Heart left ventricle (tissue), 16 donors: ENCODE data around the gene CNR2. TPM values are rescaled to one million over a fixed set of nuclear protein-coding genes. Genes with fewer than 3 reads are reported as not detected.

Experiments used
- ATAC-seq, 4 donors: fragments of 200-7000 bp; cut with Tn5 transposase; one replicate each; pipeline ENCODE4 v1.9.1; 2020 to 2022; ENCODE audit warnings: moderate library complexity in 4 of 4, mild to moderate bottlenecking in 3 of 4, moderate number of reproducible peaks in 1 of 4
- DNase-seq, 5 donors: peaks; one replicate each; pipeline ENCODE4 v3.0.0-alpha.2; 2020
- H3K27ac ChIP-seq, 12 donors: fragments of 200-600 bp; sonication (generic) in 4 of 12; one replicate each; pipeline versions ENCODE4 v1.5.0 to v1.8.0; 2016 to 2022; ENCODE audit warnings: mild to moderate bottlenecking in 2 of 12
- H3K27me3 ChIP-seq, 9 donors: fragments of 200-600 bp; sonication (generic) in 2 of 9; one replicate each; pipeline versions ENCODE4 v1.5.1 to v1.8.0; 2016 to 2022; ENCODE audit warnings: mild to moderate bottlenecking in 3 of 9
- H3K36me3 ChIP-seq, 9 donors: fragments of 200-600 bp; sonication (generic) in 2 of 9; one replicate each; pipeline versions ENCODE4 v1.5.0 to v1.8.0; 2018 to 2022; ENCODE audit warnings: mild to moderate bottlenecking in 2 of 9
- H3K4me1 ChIP-seq, 12 donors: fragments of 200-600 bp; sonication (generic) in 4 of 12; one replicate each; pipeline versions ENCODE4 v1.5.0 to v1.8.0; 2016 to 2022; ENCODE audit warnings: mild to moderate bottlenecking in 3 of 12
- H3K4me3 ChIP-seq, 12 donors: fragments of 200-600 bp; sonication (generic) in 4 of 12; one replicate each; pipeline versions ENCODE4 v1.5.0 to v1.8.0; 2017 to 2022; ENCODE audit warnings: mild to moderate bottlenecking in 9 of 12, moderate library complexity in 4 of 12
- H3K9me3 ChIP-seq, 12 donors: fragments of 200-600 bp; sonication (generic) in 4 of 12; one replicate each; pipeline versions ENCODE4 v1.5.0 to v1.8.0; 2016 to 2022; ENCODE audit warnings: mild to moderate bottlenecking in 1 of 12
- POLR2A ChIP-seq, 2 donors: fragments of 450-650 bp; IDR thresholded peaks; one replicate each; pipeline ENCODE4 v1.6.1; 2017; ENCODE audit warnings: antibody characterized with exemption in 2 of 2, mild to moderate bottlenecking in 2 of 2, moderate library complexity in 2 of 2
- WGBS, 4 donors: extraction: QIAGEN DNeasy Blood & Tissue Kit in 2 of 4; methylation state at CpG; one replicate each; pipeline versions ENCODE4 v1.1.5 to v1.1.7; 2013 to 2018; 5-methylcytosine and 5-hydroxymethylcytosine counted together
- intact Hi-C, 10 donors: fragments of 100-400 bp; cut with DNase I; formaldehyde crosslinking; loops; one replicate each; pipeline versions ENCODE4 v1.11.1 to v1.14.2; 2022
- polyA plus RNA-seq, 2 donors: library from polyadenylated mRNA; stranded (reverse); fragments of 200-250 nt; gene quantifications; one replicate each; pipeline ENCODE4 v1.2.3, GENCODE V29; 2013
- total RNA-seq, 9 donors: library from RNA; depleted of rRNA in 2 of 9; stranded (reverse); fragments of >200 nt in 2 of 9; fragmentation: NEBNext Ultra II Directional in 3 of 9; extraction: Animal tissue kit (Norgen Biotek cat#: 25700) in 3 of 9; gene quantifications; one replicate each; pipeline versions ENCODE4 v1.1.0 to v1.2.4, GENCODE V29; 2016 to 2023
- TF ChIP-seq, protein P1 (sequence below), 12 donors: fragments of 200-600 bp; sonication (generic) in 4 of 12; IDR thresholded peaks; one replicate each; pipeline versions ENCODE4 v1.5.0 to v1.8.0; 2018 to 2022; ENCODE audit warnings: antibody characterized with exemption in 12 of 12, mild to moderate bottlenecking in 5 of 12
- donor health status: ischemic (EF 13 %, LVEDD 7.1; RV severe dilation, severe dysfunction).
- donor health status: healthy with polysubstance abuse.
- donor health status: DM: no; HTN: yes; CAD: no.
- donor health status: DM: no; HTN: no; CAD: no.
- donor health status: ischemic (EF 25% LVEDD 6.9; RV normal size, moderate dysfunction).
- donor health status: ischemic (EF 25% LVEDD 5.7; RV mildly dilated, moderate dysfunction).
- donor health status: healthy.
- donor health status: DM: yes; HTN: yes; CAD: no.
- donor health status: ischemic (EF 35%, LVEDD 5.7; RV mildly dilated, moderate dysfunction).
- donor health status: nonischemic (EF 11% LVEDD 7.7; RV severe dilation, severe dysfunction).
- donor health status: DM: yes; HTN: yes; CAD: no.
- donor health status: PGD.
- donor health status: ischemic (EF 29% LVEDD 5.4; RV normal size, mild dysfunction).
- donor health status: nonischemic (EF 23%, LVEDD 6.1; RV moderate dilation, normal function).

CNR2 gene
- total and polyA plus RNA-seq, 11 donors, result 0.01 to 0.13 (median 0.09) TPM; not detected in 7

DNA sequence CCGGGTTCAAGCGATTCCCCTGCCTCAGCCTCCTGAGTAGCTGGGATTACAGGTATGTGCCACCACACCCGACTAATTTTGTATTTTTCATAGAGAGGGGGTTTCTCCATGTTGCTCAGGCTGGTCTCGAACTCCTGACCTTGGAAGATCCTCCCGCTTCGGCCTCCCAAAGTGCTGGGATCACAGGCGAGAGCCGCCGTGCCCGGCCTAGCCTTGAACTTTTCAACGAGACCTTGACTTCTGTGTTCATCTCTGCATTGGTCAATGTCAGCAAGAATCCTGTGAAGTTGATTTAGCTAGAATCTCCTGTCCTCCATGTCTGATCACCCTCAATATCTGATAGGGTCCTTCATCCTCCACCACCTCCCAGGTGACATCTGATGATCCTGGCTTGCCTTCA lies 11.4 kb upstream of the CNR2 start:
- DNase-seq (no peak), ATAC-seq (no peak)
- peaks cover 0 to 17% (median 8%) of the 10 kb centered on the region in 12 donors for H3K4me1 ChIP-seq
- no peak overlapping the region for H3K27ac ChIP-seq
- TF ChIP-seq, protein P1, sequence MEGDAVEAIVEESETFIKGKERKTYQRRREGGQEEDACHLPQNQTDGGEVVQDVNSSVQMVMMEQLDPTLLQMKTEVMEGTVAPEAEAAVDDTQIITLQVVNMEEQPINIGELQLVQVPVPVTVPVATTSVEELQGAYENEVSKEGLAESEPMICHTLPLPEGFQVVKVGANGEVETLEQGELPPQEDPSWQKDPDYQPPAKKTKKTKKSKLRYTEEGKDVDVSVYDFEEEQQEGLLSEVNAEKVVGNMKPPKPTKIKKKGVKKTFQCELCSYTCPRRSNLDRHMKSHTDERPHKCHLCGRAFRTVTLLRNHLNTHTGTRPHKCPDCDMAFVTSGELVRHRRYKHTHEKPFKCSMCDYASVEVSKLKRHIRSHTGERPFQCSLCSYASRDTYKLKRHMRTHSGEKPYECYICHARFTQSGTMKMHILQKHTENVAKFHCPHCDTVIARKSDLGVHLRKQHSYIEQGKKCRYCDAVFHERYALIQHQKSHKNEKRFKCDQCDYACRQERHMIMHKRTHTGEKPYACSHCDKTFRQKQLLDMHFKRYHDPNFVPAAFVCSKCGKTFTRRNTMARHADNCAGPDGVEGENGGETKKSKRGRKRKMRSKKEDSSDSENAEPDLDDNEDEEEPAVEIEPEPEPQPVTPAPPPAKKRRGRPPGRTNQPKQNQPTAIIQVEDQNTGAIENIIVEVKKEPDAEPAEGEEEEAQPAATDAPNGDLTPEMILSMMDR (IDR thresholded peaks at IDR 0.05), result no peak
- TF ChIP-seq POLR2A (IDR thresholded peaks at IDR 0.05), result no peak
- no peaks in the 10 kb centered on the region for H3K36me3 ChIP-seq
- intact Hi-C loops, result no loop called here
- WGBS, 4 donors, result 93 to 96% (median 96%) methylated on average over 11 of the region's 11 CpGs
- H3K4me3 ChIP-seq, result no peak overlapping the region
- no peaks in the 10 kb centered on the region for H3K27me3 ChIP-seq
- H3K9me3 ChIP-seq, result no peaks in the 10 kb centered on the region

GRCh38 chr1:23923592-23924499 lies 10.7 kb upstream of the CNR2 start:
- no peak for ATAC-seq
- Histone ChIP-seq H3K36me3 (no peaks in the 10 kb centered on the region), H3K27ac (no peak overlapping the region), H3K27me3 (no peaks in the 10 kb centered on the region), H3K9me3 (no peaks in the 10 kb centered on the region), H3K4me1 (peaks cover 0 to 17% (median 8%) of the 10 kb centered on the region in 12 donors), H3K4me3 (no peak overlapping the region)
- peak in 1 of 5 donors; percentile 48 for DNase-seq
- intact Hi-C loops, result no loop called here
- 27 to 34% (median 31%) methylated on average over 8 of the region's 8 CpGs for WGBS, 4 donors
- TF ChIP-seq POLR2A (IDR thresholded peaks at IDR 0.05), result no peak
- TF ChIP-seq, protein P1 (IDR thresholded peaks at IDR 0.05), result no peak

DNA sequence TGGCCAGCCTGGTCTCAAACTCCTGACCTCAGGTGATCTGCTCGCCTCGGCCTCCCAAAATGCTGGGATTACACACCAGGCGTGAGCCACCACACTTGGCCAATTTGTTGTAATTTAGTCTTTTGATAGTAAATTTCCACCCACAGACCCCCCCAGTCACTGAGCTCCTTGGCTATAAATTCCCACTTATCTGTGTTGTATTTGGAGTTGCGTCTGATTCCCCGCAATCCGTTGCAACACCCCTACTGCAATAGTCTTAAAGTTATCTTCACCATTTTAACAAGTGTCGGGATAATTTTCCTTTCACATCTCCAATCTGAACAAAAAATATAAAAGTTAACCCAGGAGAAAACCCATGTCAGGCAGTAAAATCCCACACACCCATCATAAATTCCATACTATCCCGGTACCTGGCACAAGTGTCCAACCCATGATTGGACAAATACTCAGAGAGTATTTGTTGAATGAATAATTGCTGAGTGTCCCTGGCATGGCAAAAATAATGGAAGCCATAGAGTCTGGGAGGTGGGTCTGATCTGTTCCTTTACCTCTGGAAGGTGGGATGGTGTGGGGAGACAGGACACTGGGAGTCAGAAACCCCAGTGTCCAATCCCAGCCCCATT lies 9.3 kb upstream of the CNR2 start:
- no peaks in the 10 kb centered on the region for H3K36me3 ChIP-seq
- H3K4me1 ChIP-seq, result peaks cover 0 to 17% (median 8%) of the 10 kb centered on the region in 12 donors
- H3K9me3 ChIP-seq, result no peaks in the 10 kb centered on the region
- no peaks in the 10 kb centered on the region for H3K27me3 ChIP-seq
- TF ChIP-seq POLR2A (IDR thresholded peaks at IDR 0.05), result no peak
- TF ChIP-seq, protein P1 (IDR thresholded peaks at IDR 0.05), result no peak
- intact Hi-C loops, result no loop called here
- WGBS, 4 donors, result 61 to 75% (median 69%) methylated on average over 8 of the region's 8 CpGs
- H3K4me3 ChIP-seq, result no peak overlapping the region
- no peak overlapping the region for H3K27ac ChIP-seq
- ATAC-seq (no peak), DNase-seq (no peak)
